ENCODE measurements around the gene LOXL4.

Gene LOXL4

DNA sequence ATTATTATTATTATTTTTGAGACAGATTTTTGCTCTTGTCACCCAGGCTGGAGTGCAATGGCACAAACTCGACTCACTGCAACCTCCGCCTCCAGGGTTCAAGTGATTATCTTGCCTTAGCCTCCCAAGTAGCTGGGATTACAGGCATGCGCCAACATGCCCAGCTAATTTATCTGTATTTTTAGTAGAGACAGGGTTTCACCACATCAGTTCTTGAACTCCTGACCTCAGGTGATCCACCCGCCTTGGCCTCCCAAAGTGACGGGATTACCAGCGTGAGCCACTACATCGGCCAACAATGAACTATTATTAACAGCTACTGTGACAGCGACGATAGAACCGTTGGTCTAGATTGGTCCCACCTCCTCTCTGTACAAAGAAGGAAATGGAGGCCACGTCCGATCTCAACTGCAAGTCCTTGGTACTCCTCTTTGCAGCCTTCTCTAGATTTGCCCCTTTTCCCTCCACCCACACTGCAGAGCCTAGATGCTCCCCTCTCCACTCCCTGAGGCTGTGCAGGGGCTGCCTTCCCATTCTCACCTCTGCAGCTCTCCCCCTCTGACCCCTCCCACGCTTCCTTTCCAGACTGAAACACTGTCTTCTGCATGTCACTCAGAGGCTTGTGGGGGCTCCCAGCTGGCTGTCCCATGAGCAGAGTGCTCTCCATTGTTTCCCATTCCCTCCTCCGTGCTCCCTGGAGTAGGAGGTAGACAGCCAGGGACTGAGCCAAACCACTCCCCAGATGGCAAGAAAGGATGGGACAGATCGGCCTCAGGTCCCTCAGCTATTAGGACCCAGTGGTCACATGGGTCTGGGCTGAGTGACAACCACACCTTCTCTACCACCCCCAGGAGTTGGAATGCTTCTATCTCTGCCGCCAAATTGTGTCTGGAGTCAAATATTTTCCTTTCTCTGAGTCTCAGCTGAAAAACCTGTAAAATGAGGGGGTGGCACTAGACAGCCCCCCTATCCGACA lies 2.3 kb downstream of the LOXL4 start:
- no peak for DNase-seq (ENCODE audit: low read depth in 2 of 3, low spot score in 2 of 3)

DNA sequence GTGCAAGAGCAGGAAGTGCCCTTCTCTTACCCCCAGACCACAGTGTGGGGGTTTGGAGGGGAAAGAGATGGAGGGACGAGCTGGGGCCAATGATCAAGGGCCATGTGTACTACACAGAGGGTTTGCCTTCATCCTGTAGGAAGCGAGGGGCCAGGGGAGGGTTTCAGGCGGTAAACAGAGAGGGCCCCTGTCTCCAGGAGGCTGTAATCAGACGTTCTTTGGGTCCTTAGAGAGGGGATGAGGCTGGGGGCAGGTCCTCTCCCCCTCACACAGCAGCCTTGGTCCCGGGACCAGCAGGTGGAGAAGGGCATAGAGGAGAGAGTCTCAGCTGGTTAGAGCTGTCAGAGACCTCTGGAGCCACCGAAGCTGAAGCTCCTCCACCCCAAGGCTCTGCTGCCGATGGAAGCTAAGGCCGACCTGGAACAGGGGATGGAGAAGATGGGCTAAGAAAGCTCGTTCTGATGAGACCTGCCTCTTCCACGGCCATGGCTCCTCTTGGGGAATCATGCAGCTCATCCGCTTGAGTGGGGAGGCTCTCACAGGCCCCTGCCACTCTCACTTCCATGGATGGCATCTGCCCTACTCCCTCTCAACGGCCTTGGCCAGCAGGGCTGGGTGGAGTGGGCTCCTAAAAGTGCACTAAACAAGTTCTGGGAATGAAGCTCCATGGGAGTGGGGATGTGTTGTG lies 3.5 kb downstream of the LOXL4 start:
- DNase-seq (ENCODE audit: low read depth in 2 of 3, low spot score in 2 of 3) = no peak

DNA sequence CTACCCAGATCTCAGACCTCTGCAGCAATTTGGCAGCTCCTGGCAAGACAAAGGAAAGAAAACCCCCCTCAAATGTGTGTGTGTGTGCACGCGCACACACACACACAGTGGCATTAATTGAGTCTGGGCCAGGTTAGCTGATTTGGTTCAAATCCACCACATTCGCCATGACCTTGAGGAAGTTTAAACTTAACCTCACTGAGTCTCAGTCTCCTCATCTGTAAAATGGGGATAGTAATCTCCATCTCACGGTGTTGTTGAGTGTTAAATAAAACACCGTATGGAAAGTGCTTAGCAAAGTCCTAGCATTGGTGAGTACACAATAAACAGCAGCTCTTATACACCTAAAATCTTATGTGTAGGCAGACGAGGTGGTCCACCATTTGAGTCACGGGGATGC lies 4.9 kb downstream of the LOXL4 start:
- no peak for DNase-seq (ENCODE audit: low read depth in 2 of 3, low spot score in 2 of 3)

DNA sequence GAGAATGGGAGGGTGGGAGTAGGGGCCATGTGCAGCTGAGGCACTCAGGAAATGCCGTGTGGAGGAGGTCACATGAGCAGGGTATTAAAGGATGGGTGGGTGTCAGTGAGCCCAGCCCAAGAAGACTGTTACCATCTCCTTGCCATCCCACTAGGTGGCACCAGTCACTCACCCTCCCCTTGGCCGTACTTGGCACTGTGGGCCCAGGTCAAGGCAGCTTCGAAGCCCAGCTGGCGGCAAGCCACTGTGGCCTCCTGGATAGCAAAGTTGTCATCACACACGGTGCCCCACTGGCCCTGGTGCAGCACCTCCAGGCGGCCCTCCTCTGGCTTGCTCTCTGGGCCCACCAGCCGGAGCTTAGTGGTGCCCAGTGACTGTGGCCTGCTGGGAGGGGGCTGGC lies 5.4 kb downstream of the LOXL4 start:
- no peak for DNase-seq (ENCODE audit: low read depth in 2 of 3, low spot score in 2 of 3)

DNA sequence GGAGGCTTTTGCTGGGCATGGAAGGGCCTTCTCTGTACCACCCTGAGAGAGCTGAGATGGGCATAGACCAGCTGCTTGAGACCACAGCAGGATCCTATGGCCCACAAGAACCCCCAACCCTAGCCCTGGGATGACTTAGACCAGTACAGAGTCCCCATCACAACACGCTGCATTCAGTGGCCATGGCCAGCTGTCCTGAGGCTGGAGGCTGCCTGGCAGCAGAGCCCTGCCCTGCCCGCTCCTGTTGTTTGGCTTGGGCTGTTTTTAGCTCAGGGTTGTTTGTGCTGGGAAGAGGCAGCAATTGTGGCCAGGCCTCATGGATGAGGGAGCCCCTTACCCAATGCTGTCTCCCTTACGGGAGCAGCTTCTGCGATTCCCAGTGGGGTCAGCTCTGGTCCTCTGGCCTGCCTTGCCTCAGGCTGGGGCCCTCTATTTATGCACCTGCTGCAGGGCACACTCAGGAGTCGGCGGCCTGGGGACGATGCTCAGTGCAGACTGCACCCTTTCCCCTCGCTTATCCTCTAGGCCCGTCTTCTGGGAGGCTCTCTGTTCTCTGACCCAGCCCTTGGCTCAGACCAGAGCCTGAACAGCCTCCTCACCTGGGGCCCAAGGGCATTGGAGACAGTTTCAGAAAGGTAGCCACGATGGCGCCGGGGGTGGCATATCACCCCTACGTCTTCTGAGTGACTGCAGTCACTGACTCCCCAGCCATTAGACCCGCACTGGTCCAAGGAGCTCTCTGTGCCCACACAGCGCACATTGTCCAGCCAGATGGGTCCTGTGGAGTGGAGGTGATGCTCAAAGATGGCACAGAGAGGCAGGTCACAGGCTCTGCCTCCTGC lies 6.3 kb downstream of the LOXL4 start:
- no peak for DNase-seq (ENCODE audit: low read depth in 2 of 3, low spot score in 2 of 3)

DNA sequence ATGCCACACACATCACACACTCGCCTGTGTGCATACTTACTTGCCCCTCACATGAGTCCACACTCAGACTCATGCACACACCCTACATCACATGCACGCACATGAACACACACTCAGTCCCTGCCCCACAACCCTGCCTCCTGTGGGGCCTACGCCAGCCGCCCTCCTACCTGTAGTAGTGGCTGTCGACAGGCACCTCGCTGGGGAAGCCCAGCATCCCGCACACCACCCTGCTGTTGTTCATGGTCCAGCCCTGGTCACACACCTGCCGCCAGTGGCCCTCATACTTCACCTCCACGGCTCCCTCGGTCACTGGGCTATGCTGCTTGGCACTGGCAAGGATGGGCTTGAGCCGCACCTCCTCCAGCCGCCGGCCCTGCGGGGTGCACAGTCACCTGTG lies 7.2 kb downstream of the LOXL4 start:
- DNase-seq (ENCODE audit: low read depth in 2 of 3, low spot score in 2 of 3) = no peak

DNA sequence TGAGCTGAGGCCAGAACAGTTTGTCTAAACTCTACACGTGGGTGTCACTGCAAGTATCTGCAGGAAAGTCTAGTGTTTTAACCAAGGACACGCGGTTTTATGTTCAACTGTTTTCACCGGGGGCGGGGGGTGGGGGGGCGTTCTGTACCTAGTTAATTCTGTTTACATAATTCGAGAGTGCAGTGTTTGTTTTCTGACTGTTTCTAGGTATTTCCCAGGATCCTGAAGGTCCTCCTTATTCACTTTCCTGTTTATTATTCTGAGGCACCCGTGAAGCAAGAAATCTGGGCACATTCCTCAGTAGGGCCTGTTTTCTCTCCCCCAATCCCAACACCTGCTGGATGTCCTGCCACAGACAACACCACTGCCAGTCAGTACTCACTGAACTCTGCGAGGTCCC lies 7.6 kb downstream of the LOXL4 start:
- DNase-seq (ENCODE audit: low read depth in 2 of 3, low spot score in 2 of 3) = no peak

DNA sequence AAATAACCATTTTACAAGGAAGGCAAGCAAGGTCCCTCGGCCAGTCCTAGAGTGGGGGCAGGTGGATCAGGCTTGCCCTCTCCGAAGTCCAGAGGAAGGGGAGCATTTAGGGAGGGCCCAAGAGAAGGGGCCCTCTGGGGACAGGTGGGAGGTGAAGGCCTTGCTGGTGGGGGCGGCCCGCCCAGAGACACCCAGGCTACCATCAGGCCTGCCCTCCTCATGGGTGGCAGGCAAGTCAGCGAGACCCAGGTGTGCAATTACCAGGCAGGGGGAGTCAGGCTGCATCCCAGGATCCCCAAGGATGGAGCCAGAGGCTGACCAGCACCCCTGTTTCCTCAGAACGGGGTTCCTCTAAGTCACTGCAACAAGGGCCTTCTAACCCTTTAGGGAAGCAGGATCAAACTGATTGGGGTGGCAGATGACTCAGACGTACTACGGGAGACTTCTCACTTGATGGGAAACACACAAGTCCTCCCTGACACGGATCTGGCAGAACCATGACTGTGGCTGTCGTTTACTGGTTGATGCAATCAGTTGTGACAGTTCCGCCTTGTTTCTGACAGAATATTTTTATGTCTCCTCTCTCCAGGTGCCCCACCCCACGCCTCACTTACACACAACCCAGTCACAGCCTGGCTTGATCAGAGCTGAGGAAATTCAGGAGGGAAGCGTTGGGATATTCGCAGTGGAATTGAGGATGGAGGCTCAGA lies 8.2 kb downstream of the LOXL4 start:
- no peak for DNase-seq (ENCODE audit: low read depth in 2 of 3, low spot score in 2 of 3)

DNA sequence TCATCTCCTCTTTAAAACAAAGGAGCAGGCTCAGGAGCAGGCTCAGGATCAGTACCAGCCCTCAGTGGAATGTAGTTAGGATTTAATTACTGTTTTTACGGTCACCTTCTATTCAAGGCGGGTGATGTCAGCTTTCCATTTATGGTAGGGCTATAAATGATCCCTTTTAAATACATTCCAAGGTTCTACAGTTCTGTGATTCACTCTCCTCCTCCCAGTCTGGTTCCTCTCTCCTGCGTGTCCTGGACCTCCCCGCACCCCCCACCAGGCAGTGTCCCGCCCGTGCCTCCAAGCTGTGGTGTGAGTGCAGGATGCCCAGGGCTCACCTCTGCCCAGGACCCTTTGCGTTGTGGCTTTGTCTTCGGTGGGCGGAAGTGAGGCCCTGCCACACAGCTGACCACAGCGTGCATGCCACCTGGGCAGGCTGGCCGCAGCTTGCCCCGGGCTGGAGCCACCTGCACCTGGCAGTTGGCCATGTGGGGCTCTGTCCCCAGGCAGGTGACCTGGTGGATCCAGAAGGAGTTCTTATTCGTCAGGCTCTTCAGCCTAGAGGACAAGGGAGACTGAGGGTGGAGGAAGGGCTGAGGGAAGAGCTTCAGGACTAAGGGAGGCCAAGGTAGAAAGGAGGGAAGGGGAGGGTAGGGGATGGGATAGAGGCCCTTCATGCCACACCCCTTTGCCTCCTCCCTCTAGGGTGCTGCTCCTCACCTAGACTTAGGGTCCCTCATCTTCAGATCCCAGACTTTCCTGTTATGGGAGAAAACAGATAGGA lies 9.1 kb downstream of the LOXL4 start:
- DNase-seq (ENCODE audit: low read depth in 2 of 3, low spot score in 2 of 3) = no peak

DNA sequence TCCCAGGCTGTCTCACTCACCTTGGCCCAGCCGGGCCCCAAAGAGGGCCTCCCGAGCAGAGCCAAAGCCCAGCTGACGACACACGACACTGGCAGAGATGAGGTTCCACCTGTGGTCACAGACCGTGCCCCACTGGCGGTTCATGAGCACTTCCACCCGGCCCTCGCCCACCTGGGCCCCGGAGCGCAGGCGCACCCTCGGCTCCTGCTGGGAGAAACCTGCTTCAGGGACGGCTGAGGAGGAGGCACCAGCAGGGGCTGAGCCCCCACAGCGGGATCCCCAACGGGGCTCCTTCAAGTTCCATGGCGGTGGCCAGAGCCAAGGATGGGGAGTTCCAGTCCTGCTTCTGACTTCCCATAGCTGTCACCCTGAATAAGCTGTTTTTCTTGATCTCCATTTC lies 10.0 kb downstream of the LOXL4 start:
- no peak for DNase-seq (ENCODE audit: low read depth in 2 of 3, low spot score in 2 of 3)

DNA sequence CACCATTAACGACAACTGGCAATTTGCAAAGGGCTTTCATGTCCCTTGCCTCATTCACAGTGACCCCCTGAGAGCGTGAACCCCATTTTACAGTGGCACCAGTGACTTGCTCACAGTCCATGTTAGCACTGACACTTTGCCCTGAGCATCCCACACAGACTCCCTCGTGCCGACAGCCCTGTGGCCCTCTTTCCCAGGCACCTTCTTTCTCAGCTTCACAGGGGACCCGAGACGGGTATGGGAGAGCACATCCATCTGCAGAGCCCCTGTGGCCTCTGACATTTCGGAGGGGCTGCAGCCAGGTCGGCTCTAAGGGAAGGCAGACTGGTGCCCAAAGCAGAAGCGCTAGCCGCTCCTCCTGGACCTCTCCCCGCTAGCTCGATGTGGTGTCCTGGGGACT lies 10.8 kb downstream of the LOXL4 start:
- DNase-seq (ENCODE audit: low read depth in 2 of 3, low spot score in 2 of 3) = no peak

DNA sequence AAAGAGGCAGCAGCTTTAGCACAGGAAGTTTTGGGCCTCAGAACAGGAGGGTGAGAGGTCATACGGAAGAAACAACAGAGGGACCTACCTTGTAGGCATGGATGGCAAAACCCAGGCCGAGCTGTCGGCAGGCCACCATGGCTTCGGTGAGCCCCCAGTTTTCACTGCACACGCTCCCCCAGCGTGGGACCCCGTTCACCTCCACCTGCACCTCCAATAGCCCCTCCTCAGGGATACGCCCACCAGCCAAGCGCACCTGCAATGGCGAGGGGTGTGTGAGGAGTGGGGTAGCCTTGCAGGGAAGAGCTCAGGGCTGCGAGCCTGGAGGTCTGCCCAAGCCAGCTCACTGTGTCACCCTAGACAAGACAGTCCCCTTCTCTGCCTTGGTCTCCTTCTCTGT lies 11.3 kb downstream of the LOXL4 start:
- no peak for DNase-seq (ENCODE audit: low read depth in 2 of 3, low spot score in 2 of 3)

DNA sequence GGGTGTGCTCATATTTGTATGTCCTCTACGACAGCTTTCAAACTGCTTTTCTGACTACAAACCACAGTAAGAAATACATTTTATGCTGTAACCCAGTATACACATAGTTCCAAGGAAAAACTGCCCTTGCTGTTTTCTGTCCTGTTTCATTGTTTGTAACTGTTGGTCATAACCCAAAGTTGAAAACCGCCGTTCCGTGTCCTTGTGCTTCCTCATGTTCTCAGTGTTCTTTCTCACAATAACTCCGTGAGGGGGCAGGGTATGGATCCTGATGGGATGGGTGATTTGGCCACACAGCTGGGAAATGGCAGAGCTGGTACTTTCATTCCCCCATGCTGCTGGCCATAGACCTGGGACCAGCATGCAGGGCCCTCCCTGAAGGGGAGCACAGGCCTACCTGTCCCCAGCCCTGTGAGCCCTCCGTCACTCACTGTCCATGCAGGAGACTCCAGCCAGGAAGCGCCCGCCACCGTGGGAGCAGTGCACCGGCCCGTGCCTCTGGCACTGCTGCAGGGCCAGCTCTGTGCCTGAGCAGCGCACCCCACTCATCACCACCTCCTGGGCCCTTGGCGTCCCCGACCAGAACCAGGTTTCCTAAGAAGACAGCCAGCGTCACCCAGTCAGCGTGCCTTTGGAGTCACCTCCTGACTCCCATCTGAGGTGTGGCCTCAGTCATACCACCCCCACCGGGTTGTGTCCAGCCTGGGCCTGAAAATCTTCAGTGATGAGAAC lies 12.7 kb downstream of the LOXL4 start:
- no peak for DNase-seq (ENCODE audit: low read depth in 2 of 3, low spot score in 2 of 3)

DNA sequence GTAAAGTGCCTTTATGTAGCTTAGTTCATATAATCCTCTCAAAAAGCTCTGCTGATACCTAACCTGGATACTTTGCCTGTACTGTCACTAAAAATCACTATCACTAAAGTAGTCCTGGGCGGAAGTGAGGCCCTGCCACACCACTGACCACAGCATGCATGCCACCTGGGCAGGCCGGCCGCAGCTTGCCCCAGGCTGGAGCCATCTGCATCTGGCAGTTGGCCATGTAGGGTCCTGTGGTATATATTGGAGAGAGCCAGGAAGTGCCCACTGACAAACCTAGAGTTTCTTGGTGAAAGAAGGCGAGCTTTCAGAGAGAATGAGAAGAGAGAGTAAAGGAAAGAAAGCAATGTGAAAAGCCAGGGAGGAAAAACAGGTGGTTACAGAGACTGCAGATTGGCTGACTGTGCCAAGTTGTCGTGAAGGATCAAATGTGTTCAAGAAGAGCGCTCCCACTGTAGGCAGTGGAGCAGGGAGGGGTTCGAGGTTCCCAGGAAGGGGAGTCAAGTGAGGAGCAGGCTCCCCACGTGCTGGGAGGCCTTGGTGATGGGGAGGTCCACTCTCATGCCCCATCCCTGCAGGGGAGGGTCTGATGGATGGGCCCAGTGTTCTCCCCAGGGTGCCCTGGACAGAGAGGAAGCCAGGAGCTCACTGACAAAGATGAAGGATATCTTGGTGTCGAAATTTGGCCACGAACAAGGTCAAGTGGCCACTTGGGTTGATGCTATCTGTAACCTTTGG lies 13.6 kb downstream of the LOXL4 start:
- DNase-seq (ENCODE audit: low read depth in 2 of 3, low spot score in 2 of 3) = no peak

DNA sequence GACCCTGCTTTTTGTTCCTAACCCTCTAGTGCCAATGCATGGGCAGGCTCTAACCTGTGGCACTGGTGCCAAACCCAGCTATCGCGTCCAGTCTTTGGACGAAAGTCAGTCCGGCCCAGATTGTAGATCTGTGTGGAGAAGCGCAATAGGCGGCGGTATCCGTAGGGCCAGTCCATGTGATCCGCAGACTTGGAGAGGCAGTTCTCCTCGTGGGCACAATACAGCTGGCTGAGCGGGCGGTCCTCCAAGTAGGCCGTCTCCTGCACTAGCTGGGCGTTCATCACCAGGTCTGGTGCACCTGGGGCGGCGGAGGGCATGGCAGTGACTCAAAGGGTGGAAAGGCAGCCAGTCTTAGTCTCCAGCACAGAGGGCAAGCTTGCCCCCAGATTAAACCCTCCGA lies 14.5 kb downstream of the LOXL4 start:
- no peak for DNase-seq (ENCODE audit: low read depth in 2 of 3, low spot score in 2 of 3)

DNA sequence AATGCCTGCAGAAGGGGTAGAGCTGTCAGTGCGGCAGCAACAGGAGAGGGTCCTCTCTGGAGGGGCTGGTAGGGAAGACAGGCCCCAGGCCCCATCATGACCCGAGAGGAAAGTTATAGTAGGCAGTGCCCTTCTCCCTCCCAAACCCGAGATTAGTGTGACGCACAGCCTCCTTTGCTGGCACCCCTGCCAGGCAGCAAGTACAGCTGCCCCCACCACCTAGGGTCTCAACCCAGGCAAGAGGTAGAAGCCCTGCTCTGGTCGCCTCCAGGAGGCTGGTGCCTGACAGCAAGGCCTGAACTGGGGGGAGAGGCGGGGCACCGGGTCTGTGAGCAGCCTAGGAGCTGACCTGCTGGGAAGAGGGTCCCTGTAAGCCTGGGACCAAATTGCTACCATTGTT lies 15.5 kb downstream of the LOXL4 start:
- no peak for DNase-seq (ENCODE audit: low read depth in 2 of 3, low spot score in 2 of 3)

DNA sequence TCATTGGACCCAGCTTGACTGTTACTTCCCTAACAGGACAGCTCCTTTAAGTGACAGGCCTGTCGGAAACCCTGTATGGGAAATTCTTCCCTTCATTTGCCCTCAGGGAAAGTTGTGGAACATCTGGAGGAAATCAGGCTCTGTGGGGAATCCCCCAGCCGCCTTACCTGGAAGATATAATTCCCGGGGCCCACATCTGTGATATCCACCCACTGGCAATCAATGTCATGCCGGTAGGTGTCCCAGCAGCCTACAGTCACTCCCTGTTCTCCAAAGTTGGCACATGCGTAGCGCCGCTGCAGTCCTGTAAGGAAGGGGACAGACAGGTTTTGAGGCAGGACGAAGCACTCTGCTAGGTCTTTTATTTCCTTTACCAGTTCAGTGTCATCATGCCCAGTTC lies 16.6 kb downstream of the LOXL4 start:
- DNase-seq (ENCODE audit: low read depth in 2 of 3, low spot score in 2 of 3) = no peak

DNA sequence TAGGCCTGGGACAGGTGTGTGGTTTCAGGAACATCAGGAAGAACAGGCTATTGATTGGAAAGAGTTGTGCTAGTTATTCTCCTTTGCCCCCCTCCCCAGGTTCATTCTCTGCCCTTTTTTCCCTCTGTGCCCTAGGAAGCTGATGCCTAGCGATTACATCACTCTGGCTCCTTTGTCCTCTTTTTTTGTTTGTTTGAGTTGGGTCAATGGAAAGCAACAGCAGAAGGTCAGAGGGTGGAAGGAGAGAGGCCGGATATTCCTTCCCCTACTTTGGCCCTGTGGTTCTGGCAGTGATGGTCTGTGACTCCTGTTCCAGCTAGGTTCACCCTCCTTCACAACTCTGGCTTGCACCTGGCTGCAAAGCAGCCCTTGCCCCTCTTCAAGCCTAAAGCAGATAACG lies 18.9 kb downstream of the LOXL4 start:
- DNase-seq (ENCODE audit: low read depth in 2 of 3, low spot score in 2 of 3) = no peak

DNA sequence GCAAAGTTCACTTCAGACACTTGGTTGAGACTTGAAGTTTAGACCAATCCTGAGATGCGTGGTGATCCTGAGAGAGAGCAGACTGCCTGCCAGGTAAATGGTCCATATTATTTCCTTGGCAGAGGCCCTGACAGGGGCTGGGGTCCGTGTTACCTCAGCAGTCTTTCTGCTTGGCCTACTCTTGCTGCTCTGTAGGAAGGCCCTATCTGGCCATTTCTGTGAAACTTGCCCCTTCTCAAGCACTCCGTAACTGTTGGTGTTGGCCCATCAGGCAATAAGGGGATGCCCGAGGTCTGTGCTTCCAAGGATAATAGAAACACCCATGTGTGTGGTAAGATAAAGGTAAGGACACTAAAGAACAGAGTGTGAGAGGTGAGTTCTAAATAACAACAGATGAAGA lies 20.0 kb downstream of the LOXL4 start:
- no peak for DNase-seq (ENCODE audit: low read depth in 2 of 3, low spot score in 2 of 3)
